Measurements from ENCODE around the gene C22orf15. TPM values are rescaled to one million over a fixed set of nuclear protein-coding genes. Genes with fewer than 3 reads are reported as not detected.

C22orf15 gene
- polyA plus RNA-seq, 3 donors: 2.2 to 3.7 (median 2.9) TPM

- DNase-seq: no peak
Measured at GRCh38 chr22:23750367-23750713, 12.4 kb upstream of the C22orf15 start.

- DNase-seq: peak; percentile 86
Measured at GRCh38 chr22:23750714-23751440, 11.9 kb upstream of the C22orf15 start, which contains the start of gene ZNF70. Gene ZNF70, minus strand, starts transcription at chr22:23751112. Its CDS starts 5,972 bp downstream, at chr22:23745140.

- DNase-seq: peak; percentile 33
Measured at GRCh38 chr22:23751441-23751996, 11.3 kb upstream of the C22orf15 start.

- no peak for DNase-seq
Measured at GRCh38 chr22:23752090-23752691, 10.6 kb upstream of the C22orf15 start.

- no peak for DNase-seq
Measured at GRCh38 chr22:23752750-23753149, 10.0 kb upstream of the C22orf15 start.

- DNase-seq: no peak
Measured at GRCh38 chr22:23753385-23753784, 9.4 kb upstream of the C22orf15 start.

- DNase-seq: no peak
Measured at GRCh38 chr22:23754220-23754919, 8.4 kb upstream of the C22orf15 start, which contains the start of gene VPREB3. Gene VPREB3, minus strand, starts transcription at chr22:23754425. Its CDS starts 62 bp downstream, at chr22:23754363.

GRCh38 chr22:23754980-23755636 is 7.7 kb upstream of the C22orf15 start:
- no peak for DNase-seq

- no peak for DNase-seq
Measured at GRCh38 chr22:23755711-23756110, 7.1 kb upstream of the C22orf15 start.

GRCh38 chr22:23756891-23757290 is 5.9 kb upstream of the C22orf15 start:
- no peak for DNase-seq

GRCh38 chr22:23759566-23759965 is 3.2 kb upstream of the C22orf15 start:
- no peak for DNase-seq

- no peak for DNase-seq
Measured at GRCh38 chr22:23760056-23760455, 2.7 kb upstream of the C22orf15 start.

GRCh38 chr22:23763579-23763945 is 772 bp downstream of the C22orf15 start:
- DNase-seq: no peak

GRCh38 chr22:23763954-23764353 is 1.2 kb downstream of the C22orf15 start:
- DNase-seq: no peak

GRCh38 chr22:23764899-23765881 is 2.4 kb downstream of the C22orf15 start:
- no peak for DNase-seq

- no peak for DNase-seq
Measured at GRCh38 chr22:23767303-23767672, 4.5 kb downstream of the C22orf15 start.

- peak; percentile 85 for DNase-seq
Measured at GRCh38 chr22:23767673-23768548, 5.1 kb downstream of the C22orf15 start, which contains the start of gene CHCHD10. Gene CHCHD10, minus strand, starts transcription at chr22:23767972. Its CDS starts 98 bp downstream, at chr22:23767874.

GRCh38 chr22:23769321-23769965 is 6.7 kb downstream of the C22orf15 start:
- no peak for DNase-seq

GRCh38 chr22:23772315-23772648 is 9.5 kb downstream of the C22orf15 start:
- no peak for DNase-seq

All from renal pelvis (tissue), 4 donors.